ENCODE measurements around the gene ZNF576.
"Not testable (repeated sequence)": the region's sequence is repeated elsewhere in the genome, so short reads cannot be mapped to it uniquely, and the experiment has no call there.

The ZNF576 gene

GRCh38 chr19:43575156-43575950, 21.0 kb upstream of the ZNF576 start, which contains the start of the genes PINLYP and XRCC1:
Gene PINLYP (plus strand): TSS chr19:43575801. CDS start chr19:43577192, 1,391 bp downstream.
Gene XRCC1 (minus strand): TSS chr19:43575527. CDS start chr19:43575458, 69 bp downstream.
- DNase-seq (ENCODE audit: low spot score), result peak; percentile 98

- peak; percentile 12 for DNase-seq (ENCODE audit: low spot score)
Measured at GRCh38 chr19:43575955-43576878, 20.2 kb upstream of the ZNF576 start.

- no peak for DNase-seq (ENCODE audit: low spot score)
Measured at GRCh38 chr19:43578787-43579186, 17.6 kb upstream of the ZNF576 start.

- DNase-seq (ENCODE audit: low spot score), result no peak
Measured at GRCh38 chr19:43581467-43581866, 14.9 kb upstream of the ZNF576 start.

- DNase-seq (ENCODE audit: low spot score), result no peak
Measured at GRCh38 chr19:43582495-43582894, 13.9 kb upstream of the ZNF576 start.

GRCh38 chr19:43584484-43584883, 11.9 kb upstream of the ZNF576 start:
- DNase-seq (ENCODE audit: low spot score), result no peak

GRCh38 chr19:43586346-43586745, 10.0 kb upstream of the ZNF576 start:
- no peak for DNase-seq (ENCODE audit: low spot score)

DNA sequence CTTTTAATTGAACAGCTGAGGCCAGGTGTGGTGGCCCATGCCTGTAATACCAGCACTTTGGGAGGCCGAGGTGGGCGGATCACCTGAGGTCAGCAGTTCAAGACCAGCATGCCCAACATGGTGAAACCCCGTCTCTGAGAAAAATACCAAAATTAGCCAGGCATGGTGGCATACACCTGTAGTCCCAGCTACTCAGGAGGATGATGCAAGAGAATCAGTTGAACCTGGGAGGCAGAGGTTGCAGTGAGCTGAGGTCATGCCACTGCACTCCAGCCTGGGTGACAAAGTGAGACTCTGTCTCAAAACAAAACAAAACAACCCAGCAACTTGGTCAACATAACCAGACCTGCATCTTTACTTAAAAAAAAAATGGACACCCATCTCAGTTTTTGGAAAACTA, 9.4 kb upstream of the ZNF576 start:
- not testable (repeated sequence) for DNase-seq (ENCODE audit: low spot score)

GRCh38 chr19:43589277-43589676, 7.1 kb upstream of the ZNF576 start:
- no peak for DNase-seq (ENCODE audit: low spot score)

DNA sequence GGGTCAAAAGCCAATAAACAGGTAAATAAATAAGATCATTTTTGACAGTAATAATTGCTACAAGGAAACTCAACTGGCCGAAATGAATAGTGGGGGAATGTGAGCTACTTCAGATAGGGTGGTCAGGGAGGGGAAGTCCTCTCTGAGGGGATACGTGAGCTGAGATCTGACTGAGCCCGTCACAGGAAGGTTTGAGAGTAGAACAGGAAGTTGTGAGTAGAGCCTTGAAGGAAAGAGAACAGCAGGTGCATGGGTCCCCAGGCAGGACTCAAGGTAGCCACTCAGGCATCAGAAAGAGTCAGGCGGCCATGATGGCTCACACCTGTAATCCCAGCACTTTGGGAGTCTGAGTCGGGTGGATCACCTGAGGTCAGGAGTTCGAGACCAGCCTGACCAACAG, 6.7 kb upstream of the ZNF576 start:
- DNase-seq (ENCODE audit: low spot score), result no peak

DNA sequence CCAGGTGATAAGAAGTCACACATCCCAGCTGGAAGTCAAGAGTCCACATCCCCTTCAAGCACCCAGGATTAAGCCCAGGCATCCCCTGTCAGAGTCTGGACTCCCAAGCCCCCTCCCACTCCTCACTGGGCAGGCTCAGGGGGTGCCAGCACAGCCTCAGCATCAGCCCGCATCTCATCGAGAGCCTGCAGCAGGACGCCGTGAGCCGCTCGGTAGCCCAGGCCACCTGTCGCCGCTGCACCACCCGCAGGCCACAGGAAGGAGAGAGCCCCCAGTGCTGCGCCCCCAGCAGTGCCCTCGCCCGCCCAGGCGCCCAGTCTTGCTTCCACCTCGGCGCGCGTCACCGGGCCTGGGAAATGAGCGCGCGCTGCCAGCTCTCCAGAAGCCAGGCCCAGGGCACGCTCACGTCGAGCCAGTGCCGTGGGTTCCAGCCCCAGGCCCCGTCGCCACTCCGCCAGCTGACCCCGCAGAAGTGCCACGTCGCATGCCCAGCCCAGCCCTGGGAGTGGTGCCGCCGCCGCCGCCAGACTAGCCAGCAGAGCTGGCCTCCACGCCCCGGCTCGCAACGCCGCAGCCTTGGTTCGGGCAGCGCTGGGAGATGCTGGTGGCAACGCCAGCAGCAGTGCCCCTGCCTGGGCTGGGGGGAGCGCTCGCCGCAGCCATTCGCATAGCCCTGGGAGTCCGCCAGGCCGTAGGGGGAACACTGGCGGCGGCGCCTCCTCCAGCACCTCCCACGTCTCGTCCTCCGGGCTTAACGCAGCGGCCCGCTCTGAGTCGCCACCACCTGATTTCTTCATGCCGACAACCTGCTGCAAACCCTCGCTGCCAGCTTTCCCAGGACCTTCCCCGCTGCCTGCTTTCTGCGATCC, 4.3 kb upstream of the ZNF576 start:
- DNase-seq (ENCODE audit: low spot score), result no peak

GRCh38 chr19:43592800-43593350, 3.5 kb upstream of the ZNF576 start:
- no peak for DNase-seq (ENCODE audit: low spot score)

DNA sequence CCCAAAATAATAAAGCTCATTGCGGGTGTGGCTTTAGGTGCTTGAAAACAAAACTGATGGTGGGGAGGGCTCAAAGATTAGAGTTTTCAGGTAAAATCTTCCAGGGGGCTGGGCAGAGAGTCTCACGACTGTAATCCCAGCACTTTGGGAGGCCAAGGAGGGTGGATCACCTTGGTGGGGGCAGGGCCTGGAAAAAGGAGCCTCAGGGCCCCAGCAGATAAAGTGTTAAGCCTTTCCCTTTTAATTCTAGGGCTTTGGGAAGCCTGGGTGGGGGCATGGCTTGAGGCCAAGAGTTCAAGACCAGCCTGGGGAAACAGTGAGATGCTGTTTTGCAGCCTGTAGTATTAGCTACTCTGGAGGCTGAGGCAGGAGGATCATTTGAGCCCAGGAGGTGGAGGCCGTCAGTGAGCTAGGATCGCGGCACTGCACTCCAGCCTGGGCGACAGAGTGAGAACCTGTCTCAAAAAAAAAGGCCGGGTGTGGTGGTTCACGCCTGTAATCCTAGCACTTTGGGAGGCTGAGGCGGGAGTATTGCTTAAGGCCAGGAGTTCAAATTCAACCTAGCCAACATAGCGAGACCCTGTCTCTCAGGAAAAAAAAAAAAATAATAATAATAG, 2.2 kb upstream of the ZNF576 start:
- DNase-seq (ENCODE audit: low spot score), result no peak

GRCh38 chr19:43594710-43595604, 1.4 kb upstream of the ZNF576 start:
- DNase-seq (ENCODE audit: low spot score), result peak; percentile 46

GRCh38 chr19:43595605-43595998, 793 bp upstream of the ZNF576 start:
- no peak for DNase-seq (ENCODE audit: low spot score)

DNA sequence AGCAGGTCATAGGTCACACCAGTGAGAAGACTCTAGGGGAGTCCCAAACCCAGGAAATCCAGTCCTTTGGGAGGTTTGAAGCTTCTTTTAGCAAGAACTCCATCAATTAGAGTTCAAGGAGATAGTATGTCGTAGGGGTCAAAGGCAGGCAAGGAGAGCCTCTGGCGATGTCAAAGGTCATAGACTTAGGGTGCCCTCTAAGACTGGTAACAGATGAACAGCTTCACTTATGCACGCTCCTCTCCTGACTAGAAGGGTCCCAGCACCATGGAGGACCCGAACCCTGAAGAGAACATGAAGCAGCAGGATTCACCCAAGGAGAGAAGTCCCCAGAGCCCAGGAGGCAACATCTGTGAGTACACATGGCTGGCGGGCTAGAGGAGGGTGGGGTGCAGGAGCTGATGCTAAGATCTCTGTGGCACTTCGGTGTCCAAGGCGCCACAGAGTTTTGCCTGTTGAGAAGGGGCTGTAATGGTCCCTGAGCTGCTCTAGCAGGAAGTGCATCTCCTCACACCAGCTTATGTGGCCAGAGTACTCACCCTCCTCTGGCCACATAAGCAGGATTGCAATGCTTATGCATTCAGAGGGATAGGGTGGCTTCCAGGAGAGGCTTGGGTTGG, 557 bp downstream of the ZNF576 start:
- no peak for DNase-seq (ENCODE audit: low spot score)

DNA sequence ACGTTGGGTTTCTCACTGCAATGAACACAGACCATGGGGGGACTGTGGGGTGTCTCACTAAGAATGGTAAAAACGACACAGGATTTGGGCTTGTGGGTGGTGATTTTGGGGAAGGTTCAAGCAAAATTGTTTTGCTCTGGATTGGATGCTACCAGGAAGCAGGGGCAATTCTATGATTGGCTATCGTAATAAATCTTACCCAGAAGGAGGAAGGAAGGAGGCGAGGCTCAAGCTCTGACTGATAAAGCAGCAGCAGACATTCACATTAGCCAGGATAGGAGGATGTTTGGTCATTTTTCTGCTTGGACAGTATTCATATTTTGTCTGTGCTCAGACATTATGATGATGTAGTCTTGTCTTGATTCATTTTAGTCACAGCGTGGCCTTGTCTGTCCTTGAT, 1.5 kb downstream of the ZNF576 start:
- no peak for DNase-seq (ENCODE audit: low spot score)

- no peak for DNase-seq (ENCODE audit: low spot score)
Measured at GRCh38 chr19:43598445-43599240, 2.2 kb downstream of the ZNF576 start.

All from SK-N-DZ (cell line).